ENCODE measurements around the gene C4B.

The C4B gene

DNA sequence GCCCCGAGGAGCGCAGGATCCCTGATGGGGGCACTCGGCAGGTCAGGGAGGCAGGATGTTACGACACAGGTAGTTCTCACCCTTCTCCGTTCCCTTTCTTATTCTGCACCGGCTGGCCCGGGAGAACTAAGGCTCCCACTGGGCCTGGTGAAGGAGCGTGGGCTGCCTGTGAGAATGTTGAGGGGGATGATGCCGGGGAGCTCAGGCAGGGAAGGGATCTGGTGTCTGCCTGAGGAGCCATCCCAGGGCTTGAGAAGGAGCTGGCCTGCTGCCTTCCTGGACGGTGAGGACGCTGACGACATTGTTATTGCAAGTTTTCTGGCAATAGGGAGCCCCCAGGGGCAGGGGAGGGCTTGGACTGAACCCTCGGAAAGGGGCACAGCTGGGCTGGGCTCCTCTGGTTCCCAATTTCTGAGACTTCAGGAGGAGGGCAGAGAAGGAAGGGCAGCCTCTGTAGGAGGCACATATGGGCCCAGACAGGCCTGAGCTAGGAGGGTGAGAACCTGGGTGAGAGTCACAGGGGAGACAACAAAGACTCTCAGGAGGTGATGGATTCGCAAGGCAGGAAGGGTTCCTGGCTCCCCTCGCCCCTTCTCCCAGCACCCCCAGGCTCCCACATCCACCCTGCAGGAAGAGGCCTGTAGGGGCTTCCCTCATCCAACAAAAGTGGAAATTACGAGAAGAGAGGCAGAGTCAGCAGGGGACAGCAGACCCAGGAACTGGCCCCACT, 56.4 kb downstream of the C4B start:
- no peak for DNase-seq
- no peak overlapping the region for H2AFZ ChIP-seq (ENCODE audit: low read length)
- no peak overlapping the region for H3K4me3 ChIP-seq (ENCODE audit: low read length)
- no peaks in the 10 kb centered on the region for H3K4me1 ChIP-seq (ENCODE audit: low read length)
- no peaks in the 10 kb centered on the region for H3F3A ChIP-seq (ENCODE audit: insufficient read depth, low read length)
- no peak overlapping the region for H3K9ac ChIP-seq (ENCODE audit: low read length)
- TF ChIP-seq EZH2phosphoT487 (IDR thresholded peaks at IDR 0.05; ENCODE audit: low read length) (no peak), EZH2 (optimal IDR thresholded peaks at IDR 0.05; ENCODE audit: low read depth, low read length) (no peak)
- TF ChIP-seq, protein P1, sequence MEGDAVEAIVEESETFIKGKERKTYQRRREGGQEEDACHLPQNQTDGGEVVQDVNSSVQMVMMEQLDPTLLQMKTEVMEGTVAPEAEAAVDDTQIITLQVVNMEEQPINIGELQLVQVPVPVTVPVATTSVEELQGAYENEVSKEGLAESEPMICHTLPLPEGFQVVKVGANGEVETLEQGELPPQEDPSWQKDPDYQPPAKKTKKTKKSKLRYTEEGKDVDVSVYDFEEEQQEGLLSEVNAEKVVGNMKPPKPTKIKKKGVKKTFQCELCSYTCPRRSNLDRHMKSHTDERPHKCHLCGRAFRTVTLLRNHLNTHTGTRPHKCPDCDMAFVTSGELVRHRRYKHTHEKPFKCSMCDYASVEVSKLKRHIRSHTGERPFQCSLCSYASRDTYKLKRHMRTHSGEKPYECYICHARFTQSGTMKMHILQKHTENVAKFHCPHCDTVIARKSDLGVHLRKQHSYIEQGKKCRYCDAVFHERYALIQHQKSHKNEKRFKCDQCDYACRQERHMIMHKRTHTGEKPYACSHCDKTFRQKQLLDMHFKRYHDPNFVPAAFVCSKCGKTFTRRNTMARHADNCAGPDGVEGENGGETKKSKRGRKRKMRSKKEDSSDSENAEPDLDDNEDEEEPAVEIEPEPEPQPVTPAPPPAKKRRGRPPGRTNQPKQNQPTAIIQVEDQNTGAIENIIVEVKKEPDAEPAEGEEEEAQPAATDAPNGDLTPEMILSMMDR (IDR thresholded peaks at IDR 0.05; ENCODE audit: low read length) = no peak
- no peaks in the 10 kb centered on the region for H3K9me3 ChIP-seq (replicated peaks; ENCODE audit: insufficient read depth, low read length)
- H3K79me2 ChIP-seq (ENCODE audit: low read length) = no peaks in the 10 kb centered on the region
- no peaks in the 10 kb centered on the region for H3K36me3 ChIP-seq (replicated peaks; ENCODE audit: insufficient read depth, low read length)
- peaks cover 93% of the 10 kb centered on the region for H3K27me3 ChIP-seq (replicated peaks; ENCODE audit: insufficient read depth, low read length)
- no peaks in the 10 kb centered on the region for H3K9me2 ChIP-seq (replicated peaks; ENCODE audit: insufficient read depth, low read length)
- no peak overlapping the region for H3K27ac ChIP-seq (ENCODE audit: low read length)
- H4K20me1 ChIP-seq (ENCODE audit: insufficient read depth, low read length) = no peaks in the 10 kb centered on the region
- no peak overlapping the region for H3K4me2 ChIP-seq (ENCODE audit: low read depth, low read length)

DNA sequence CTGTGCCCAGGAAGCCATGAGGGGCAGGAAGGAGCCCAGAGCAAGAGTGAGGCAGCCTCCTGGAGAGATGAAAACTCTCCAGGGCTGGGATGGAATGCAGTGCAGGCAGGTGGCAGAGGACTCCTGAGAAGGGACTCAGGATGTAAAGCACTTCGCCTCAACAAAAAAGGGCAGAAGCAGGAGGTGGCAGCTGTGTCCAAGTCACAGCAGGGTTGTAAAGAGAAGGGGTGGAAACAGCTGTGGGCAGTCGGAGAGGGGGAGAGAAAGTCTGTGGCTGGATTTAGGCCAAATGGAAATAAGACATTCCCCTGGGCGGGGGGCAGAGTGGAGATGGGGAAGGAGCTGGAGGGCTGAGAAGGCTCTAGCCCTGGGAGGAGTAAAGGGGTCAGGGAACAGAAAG, 58.5 kb downstream of the C4B start:
- Histone ChIP-seq H3K9me3 (replicated peaks; ENCODE audit: insufficient read depth, low read length) (no peaks in the 10 kb centered on the region), H3K9ac (ENCODE audit: low read length) (no peak overlapping the region), H3K9me2 (replicated peaks; ENCODE audit: insufficient read depth, low read length) (no peaks in the 10 kb centered on the region), H3K36me3 (replicated peaks; ENCODE audit: insufficient read depth, low read length) (no peaks in the 10 kb centered on the region), H3K27me3 (replicated peaks; ENCODE audit: insufficient read depth, low read length) (peaks cover 93% of the 10 kb centered on the region), H3F3A (ENCODE audit: insufficient read depth, low read length) (no peaks in the 10 kb centered on the region), H3K4me1 (ENCODE audit: low read length) (no peaks in the 10 kb centered on the region), H3K27ac (ENCODE audit: low read length) (no peak overlapping the region), H4K20me1 (ENCODE audit: insufficient read depth, low read length) (no peaks in the 10 kb centered on the region), H3K4me2 (ENCODE audit: low read depth, low read length) (no peak overlapping the region), H3K79me2 (ENCODE audit: low read length) (no peaks in the 10 kb centered on the region), H3K4me3 (ENCODE audit: low read length) (no peak overlapping the region), H2AFZ (ENCODE audit: low read length) (no peak overlapping the region)
- DNase-seq = no peak
- TF ChIP-seq, protein P1 (IDR thresholded peaks at IDR 0.05; ENCODE audit: low read length) = no peak
- no peak for TF ChIP-seq EZH2phosphoT487 (IDR thresholded peaks at IDR 0.05; ENCODE audit: low read length)
- TF ChIP-seq EZH2 (optimal IDR thresholded peaks at IDR 0.05; ENCODE audit: low read depth, low read length) = no peak

DNA sequence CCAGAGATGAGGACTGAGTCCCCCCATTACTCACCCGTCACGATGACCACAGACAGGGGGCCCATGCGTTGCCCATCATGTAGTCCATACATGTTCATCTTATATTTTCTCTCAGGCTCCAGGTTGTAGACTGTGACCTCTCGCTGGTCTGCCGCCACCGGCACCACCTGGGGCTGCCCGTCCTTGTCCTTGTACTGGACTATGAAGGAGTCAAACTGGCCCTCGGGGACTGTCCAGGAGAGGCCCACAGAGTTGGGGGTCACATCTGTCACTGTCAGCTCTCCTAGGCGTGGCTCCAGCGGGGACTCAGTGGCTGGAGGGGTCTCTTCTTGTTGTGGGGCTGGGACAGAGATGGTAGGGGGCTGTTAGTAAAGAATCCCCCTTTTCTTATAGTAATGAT, 59.0 kb downstream of the C4B start:
- DNase-seq = no peak

More for the DNA sequence above, 59.0 kb downstream of the C4B start:
- Histone ChIP-seq H3K36me3 (replicated peaks; ENCODE audit: insufficient read depth, low read length) (no peaks in the 10 kb centered on the region), H4K20me1 (ENCODE audit: insufficient read depth, low read length) (no peaks in the 10 kb centered on the region), H3K9me2 (replicated peaks; ENCODE audit: insufficient read depth, low read length) (no peaks in the 10 kb centered on the region), H3K4me3 (ENCODE audit: low read length) (no peak overlapping the region), H2AFZ (ENCODE audit: low read length) (no peak overlapping the region), H3K27ac (ENCODE audit: low read length) (no peak overlapping the region), H3K79me2 (ENCODE audit: low read length) (no peaks in the 10 kb centered on the region), H3K4me1 (ENCODE audit: low read length) (no peaks in the 10 kb centered on the region), H3K27me3 (replicated peaks; ENCODE audit: insufficient read depth, low read length) (peaks cover 91% of the 10 kb centered on the region), H3K9me3 (replicated peaks; ENCODE audit: insufficient read depth, low read length) (no peaks in the 10 kb centered on the region), H3F3A (ENCODE audit: insufficient read depth, low read length) (no peaks in the 10 kb centered on the region), H3K9ac (ENCODE audit: low read length) (no peak overlapping the region), H3K4me2 (ENCODE audit: low read depth, low read length) (no peak overlapping the region)
- TF ChIP-seq EZH2 (optimal IDR thresholded peaks at IDR 0.05; ENCODE audit: low read depth, low read length) (no peak), EZH2phosphoT487 (IDR thresholded peaks at IDR 0.05; ENCODE audit: low read length) (no peak)
- TF ChIP-seq, protein P1 (IDR thresholded peaks at IDR 0.05; ENCODE audit: low read length) = no peak
